ENCODE data around the gene SENP5.

SENP5 gene

DNA sequence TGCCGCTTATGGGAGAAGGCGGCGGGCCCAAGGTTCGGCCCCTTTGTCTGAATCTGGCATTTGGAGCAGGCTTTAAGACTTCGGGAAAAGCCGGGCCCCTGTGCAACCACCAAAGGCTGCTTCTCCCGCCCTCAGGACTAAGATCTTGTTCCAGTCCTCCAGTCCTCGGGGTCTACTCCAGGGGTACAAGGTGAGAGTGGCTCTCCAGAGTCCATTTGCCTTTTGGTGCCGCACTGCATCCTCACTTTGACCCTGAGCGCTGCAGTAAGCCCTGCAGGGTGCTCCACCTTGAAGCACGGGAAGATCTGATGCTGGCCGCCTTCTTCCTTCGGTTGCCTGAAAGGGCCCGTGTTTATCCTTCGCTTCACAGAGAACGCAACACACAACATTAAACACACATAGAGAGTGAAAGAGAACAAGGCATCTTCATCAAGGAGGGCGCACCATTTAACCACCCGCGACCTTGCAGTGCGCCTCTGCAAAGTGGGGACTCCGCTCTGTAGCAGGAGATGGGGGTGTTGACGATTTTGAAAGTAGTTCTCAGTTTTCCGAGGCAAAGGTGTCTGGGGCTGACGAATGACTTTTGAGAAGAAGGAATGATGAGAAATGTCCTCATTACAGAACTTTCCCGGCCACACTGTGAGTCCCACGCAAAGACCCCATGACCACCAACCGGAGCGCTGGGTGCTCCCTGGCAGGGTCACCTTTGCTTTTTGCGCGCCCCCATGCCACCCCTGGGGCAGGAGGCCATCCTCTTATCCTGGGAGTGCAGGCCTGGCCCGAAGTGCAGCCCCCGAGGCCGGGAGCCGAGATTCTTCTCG lies 99.9 kb downstream of the SENP5 start:
- FAIRE-seq (no peak), DNase-seq (ENCODE audit: low spot score) (no peak)

DNA sequence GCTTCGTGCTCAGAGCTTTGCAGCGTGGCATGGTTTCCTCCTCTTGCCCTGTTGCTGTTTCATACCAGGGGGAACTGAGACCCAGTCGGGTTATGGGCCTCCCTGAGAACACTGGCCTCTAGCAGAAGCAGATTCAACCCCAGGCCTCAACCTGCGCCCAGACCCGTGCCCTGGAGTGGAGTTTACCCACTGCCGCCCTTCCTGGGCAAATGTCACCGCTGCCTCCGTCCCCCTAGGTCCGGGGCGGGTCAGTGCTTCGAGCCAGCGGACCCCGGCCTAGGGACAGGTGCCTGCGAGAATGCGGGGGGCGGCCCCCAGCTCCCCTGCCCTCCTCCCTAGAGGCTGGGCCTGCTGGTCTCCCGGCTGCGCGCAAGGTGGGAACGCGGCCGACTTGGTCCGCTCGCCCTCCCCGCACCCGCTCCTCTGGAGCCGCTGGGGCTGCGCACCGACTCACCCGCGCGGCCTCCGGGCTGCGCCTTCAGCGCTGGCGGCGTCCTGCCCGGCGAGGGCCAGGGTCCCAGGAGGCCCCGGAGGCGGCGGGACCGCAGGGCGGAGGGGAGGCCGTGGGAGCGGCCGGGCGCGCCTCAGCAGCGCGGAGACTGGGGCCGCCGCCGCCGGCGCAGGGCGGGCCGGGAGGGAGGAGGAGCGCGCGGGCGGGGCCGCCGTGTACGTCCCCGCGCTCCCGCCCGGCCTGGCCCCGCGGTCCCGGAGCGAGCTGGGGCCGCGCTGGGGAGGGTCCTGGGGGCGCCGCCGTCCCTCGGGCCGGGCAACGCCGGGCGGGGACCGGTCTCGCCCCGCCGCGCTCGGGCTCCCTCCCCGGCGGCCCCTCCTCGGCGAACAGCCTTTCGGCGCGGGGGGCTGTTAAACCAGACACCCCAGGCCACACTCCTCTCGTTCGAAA lies 100.8 kb downstream of the SENP5 start, which contains the start of gene PIGZ:
TSS of gene PIGZ (minus strand) at position 601 of the 901 bp plus-strand sequence. CDS start 16,802 bp downstream, outside the sequence.
- FAIRE-seq, result no peak
- DNase-seq (ENCODE audit: low spot score), result peak; percentile 61

DNA sequence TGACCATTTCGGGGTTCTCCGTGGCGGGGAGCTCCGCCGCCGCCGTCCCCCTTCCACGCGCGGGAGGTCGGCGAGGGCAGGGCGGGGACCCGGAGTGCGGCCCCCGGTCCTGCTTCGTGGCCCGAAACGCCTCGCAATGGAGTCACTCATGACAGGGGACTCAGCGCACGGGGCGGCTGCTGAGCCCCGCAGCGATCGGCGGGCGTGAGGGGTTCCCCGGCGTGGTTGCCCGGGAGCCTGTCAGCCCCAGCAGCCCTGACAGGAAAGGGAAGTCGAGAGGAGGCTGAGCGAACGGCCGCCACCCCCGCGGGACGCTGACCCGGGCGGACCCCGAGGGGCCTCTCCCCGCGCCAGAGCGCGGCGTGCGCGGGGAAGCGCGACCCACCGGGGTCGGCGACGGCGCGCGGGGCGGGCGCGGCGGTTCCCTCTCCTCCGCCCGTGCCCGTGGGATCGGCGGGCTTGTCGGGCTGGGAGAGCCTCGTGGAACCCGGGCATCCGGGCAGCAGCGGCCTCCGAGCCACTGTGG lies 101.5 kb downstream of the SENP5 start:
- DNase-seq (ENCODE audit: low spot score) (peak; percentile 40), FAIRE-seq (no peak)

DNA sequence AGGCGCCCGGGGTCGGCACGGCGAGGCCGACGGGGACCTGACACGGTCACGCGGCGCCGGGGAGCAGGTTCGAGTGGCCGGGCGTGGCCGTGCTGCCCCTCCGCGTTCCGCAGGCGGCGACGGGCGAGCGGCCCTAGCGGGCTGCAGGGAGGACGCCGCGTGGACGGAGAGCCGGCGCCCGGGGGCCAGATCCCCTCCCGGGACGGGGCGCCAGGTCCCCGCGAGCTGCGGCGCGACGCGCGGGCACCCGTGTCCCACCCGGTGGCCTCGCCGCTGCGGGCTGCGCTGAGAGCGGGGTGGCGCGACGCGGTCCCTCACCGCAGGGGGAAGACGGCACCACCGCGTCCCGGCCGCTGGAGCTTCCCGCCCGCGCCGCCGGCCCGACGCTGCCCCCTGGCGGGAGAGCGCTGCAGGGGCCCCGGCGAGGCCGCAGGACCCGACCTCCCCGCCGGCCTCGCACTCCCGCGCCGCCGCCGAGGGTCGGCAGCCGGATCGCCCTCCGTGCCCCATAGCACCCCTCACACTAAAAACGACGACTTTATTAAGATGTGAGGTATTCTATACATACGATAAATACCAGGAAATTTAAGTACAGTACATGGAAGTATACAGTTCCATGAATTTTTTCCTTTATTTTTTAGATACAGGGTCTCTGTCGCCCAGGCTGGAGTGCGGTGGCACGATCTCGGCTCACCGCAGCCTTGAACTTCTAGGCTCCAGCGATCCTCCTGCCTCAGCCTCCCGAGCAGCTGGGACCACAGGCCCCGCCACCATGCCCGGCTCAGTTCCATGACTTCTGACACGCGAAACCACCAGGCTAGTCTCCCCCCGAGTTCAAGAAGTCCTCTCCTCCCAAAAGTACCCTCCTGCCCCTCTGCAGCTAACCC lies 102.2 kb downstream of the SENP5 start:
- FAIRE-seq (no peak), DNase-seq (ENCODE audit: low spot score) (peak; percentile 89)

DNA sequence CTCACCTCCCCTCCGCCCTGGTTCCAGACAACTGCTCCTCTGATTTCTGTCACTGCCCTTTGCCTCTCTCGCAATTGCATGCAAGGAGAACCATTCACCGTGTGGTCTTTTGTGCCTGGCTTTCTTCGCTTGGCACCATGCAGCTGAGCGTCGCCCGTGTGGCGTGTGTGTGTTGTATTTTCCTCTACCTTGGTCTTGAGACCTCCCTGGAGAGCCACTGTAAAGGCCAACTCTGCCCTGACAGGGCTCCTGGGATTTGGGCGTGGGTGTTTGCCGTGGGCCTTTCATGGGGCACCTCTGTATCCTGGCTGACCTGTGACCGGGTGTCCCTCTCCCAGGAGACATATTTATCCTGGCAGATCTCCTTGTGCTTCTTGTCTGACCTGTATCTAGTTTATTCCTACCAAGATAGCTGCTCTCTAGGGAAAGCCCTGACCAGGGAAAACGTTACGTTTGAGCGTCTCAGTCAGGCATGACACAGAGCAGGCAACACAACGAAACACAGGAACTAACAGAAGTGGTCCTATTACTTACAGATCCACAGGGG lies 102.9 kb downstream of the SENP5 start:
- DNase-seq (ENCODE audit: low spot score) (no peak), FAIRE-seq (no peak)

DNA sequence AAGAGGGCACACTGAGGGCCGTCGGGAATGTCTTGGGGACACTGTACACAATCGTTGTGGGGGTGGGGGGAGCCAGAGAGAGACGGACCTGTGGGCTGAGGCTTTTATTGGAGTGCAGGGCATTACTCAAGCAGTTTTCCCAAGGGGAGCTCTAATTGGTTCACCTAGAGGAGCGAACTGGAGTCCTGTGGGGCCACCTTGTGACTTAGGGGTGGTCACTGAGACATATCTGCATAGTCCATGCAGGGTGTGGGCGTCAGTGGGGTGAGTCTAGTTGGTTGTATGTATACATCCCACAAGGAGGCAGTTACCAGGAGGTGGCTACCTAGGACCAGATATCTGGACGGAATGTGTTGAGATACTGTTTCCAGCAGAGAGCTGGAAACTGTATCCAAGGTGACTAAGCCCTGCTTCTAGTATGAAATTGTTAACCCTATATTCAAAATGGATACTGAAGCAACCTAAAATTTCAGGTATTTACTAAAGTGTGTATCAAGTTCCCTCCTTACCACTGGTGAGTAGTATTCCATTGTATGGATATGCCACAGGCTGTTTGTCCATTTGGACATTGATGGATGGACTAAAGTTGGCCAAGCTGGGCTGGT lies 103.5 kb downstream of the SENP5 start:
- no peak for DNase-seq (ENCODE audit: low spot score)
- FAIRE-seq, result no peak

DNA sequence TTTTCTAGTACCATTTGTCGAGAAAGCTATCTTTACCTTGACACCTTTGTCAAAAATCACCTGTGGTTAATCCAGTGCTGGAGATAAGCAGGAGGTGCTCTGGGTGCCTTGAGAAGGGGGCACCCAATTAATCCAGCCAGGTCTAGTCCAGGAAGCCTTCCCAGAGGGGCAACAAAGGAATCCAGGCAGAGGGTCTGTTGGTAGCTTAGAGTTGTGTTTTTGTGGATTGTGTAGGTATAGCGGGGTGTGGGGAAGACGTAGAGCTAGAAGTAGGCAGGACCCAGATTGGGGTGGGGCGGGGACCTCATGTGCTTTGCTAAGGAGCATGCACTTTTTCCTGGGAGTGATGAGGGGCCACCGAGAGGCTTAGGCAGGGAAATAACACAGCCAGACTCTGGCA lies 106.9 kb downstream of the SENP5 start:
- no peak for FAIRE-seq

DNA sequence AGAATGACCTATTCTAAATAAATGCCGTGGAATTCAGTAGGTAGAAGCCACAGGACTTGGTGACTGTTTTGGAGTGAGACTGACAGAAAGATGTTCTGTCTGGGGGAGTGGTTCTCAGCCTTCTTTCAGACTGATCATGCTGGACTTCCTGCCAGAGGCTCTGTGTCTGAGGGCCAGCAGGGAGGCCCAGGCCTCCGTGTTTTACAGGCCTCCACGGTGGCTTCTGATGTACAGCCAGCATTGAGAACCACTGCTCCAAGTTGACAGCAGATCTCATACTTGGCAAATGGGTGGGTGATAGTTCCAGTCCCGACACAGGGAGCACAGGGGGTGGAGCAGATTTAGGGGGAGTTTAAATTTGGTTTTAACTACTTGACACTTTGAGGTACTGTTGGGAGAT lies 107.6 kb downstream of the SENP5 start:
- no peak for DNase-seq (ENCODE audit: low spot score)
- no peak for FAIRE-seq

More for the DNA sequence above, 106.9 kb downstream of the SENP5 start:
- DNase-seq (ENCODE audit: low spot score), result no peak

DNA sequence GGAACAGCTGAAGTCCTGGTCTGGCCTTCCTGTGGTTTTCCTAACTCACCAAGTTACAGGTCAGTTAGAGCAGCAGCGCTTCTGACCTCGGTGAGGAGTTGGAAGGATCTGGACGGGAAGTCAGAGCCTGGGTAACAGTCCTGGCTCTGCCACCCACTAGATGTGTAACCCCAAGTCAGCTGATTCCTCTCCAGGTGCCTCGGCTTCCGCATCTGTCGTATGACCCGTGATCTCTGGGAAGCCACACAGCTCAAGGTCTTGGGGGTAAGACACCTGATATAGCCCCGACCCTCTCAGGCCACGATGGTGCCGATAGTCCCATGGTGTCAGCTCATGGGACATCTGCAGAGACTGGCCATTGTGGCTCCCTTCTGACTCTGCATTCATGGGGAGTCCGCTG lies 109.2 kb downstream of the SENP5 start:
- FAIRE-seq, result no peak
- DNase-seq (ENCODE audit: low spot score), result no peak

DNA sequence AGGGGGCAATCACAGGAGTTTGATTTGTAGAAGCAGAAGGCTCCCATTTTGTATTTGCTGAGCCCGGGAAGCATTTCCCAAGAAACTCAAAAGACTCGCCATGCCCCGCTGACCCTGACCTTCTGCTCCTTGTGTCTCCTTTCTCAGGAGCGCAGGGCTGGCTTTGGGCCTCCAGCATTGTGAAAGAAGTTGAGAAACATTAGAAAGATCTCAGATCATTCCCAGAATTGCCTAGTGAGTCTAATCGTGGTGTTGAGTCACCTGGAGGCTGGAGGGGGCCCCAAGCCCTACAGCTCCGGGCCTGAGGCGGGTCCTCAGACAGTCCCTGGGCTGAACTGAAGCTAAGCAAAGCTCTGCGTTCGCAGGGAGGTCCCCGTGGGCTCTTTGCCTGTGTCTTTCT lies 111.8 kb downstream of the SENP5 start:
- no peak for DNase-seq (ENCODE audit: low spot score)
- FAIRE-seq, result no peak

DNA sequence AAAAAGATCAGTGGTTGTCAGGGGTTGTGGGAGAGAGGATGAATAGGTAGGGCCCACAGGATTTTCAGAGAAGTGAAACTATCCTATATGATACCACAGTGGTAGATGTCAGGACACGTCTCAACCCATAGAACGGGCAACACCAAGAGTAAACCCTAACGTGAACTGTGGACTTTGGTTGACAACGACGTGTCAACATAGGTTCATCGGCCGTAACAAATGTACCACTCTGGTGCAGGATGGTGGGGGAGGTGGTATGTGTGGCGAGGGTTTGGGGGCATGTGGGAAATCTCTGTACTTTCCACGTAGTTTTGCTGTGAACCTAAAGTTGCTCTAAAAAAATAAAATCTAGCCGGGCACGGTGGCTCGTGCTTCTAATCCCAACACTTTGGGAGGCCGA lies 113.9 kb downstream of the SENP5 start:
- DNase-seq (ENCODE audit: low spot score) (no peak), FAIRE-seq (peak; percentile 37)

DNA sequence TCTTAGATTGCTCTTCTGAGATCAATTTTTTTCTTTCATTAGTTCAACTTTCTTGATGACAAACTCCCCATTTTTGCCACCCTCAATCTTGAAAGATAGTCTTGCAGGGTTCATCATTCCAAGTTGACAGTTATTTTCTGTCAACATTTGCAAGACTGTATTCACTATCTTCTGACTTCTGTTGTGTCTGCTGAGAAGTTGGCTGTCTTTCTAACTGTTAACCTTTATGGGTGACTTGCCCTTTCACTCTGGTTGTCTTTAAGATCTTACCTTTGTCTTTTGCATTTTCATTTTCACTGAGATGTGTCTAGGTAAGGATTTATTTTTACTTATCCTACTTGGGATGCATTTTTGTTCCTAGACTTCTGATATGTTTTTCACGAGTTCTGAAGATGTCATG lies 115.5 kb downstream of the SENP5 start:
- DNase-seq (ENCODE audit: low spot score) (no peak), FAIRE-seq (no peak)
